HEK293 (cell line): ENCODE results near the gene ADAMTSL4.

Experiments
- CTCF ChIA-PET: fragments of 350-600 bp; formaldehyde crosslinking; extraction: SDS; loops from one replicate; lab custom pipeline; 2021; ENCODE audit warnings: antibody characterized with exemption; lab: Yijun Ruan, JAX
- POLR2A ChIA-PET: fragments of 300-600 bp; formaldehyde crosslinking; extraction: SDS; loops from one replicate; lab custom pipeline; 2020; ENCODE audit warnings: antibody characterized with exemption, inconsistent platforms; lab: Yijun Ruan, JAX
- H3K27ac ChIP-seq: fragments of 200-500 bp; sonication (Bioruptor generic); 2 replicates; pipeline ENCODE4 v1.5.1; 2014; ENCODE audit warnings: low read depth, low read length, control low read depth, inconsistent platforms; ENCODE audit errors: extremely low read depth
- H3K36me3 ChIP-seq, 2 experiments: fragments of 200-500 bp in 1 of 2; sonication (Bioruptor generic) in 1 of 2; 1 replicate in 1 of 2; 2 replicates in 1 of 2; pipeline ENCODE4 v1.5.1; 2014 to 2017; ENCODE audit warnings: inconsistent platforms in 2 of 2, low read length in 2 of 2; ENCODE audit not compliant: control insufficient read depth in 2 of 2, insufficient read depth in 1 of 2
- H3K4me1 ChIP-seq: fragments of 200-500 bp; sonication (Bioruptor generic); 2 replicates; pipeline ENCODE4 v1.5.1; 2014; ENCODE audit warnings: mild to moderate bottlenecking, low read length, inconsistent platforms; ENCODE audit not compliant: control insufficient read depth, insufficient read depth
- H3K4me3 ChIP-seq: 2 replicates; pipeline ENCODE4 v1.5.1; 2011; ENCODE audit warnings: low read depth, mild to moderate bottlenecking, control low read depth, low read length, moderate library complexity
- H3K9me3 ChIP-seq: fragments of 200-500 bp; sonication (Bioruptor generic); 2 replicates; pipeline ENCODE4 v1.5.1; 2014; ENCODE audit warnings: low read depth, low read length, inconsistent platforms; ENCODE audit not compliant: control insufficient read depth, insufficient read depth
- BCL11A ChIP-seq: fragments of 450-650 bp; formaldehyde crosslinking; IDR thresholded peaks from 2 replicates; pipeline ENCODE4 v1.5.1; 2016; ENCODE audit warnings: low read depth, missing biosample characterization, missing genetic modification characterization
- GLIS1 ChIP-seq: fragments of 450-650 bp; formaldehyde crosslinking; IDR thresholded peaks from 2 replicates; pipeline ENCODE4 v1.5.1; 2016; ENCODE audit warnings: missing biosample characterization, missing genetic modification characterization
- PRDM10 ChIP-seq: fragments of 450-650 bp; formaldehyde crosslinking; IDR thresholded peaks from 2 replicates; pipeline ENCODE4 v1.5.1; 2016; ENCODE audit warnings: missing biosample characterization, missing genetic modification characterization
- REPIN1 ChIP-seq: fragments of 450-650 bp; formaldehyde crosslinking; IDR thresholded peaks from 2 replicates; pipeline ENCODE4 v1.5.1; 2017; ENCODE audit warnings: missing biosample characterization, missing genetic modification characterization, low read depth
- SALL2 ChIP-seq: fragments of 450-650 bp; formaldehyde crosslinking; IDR thresholded peaks from 2 replicates; pipeline ENCODE4 v1.5.0; 2017; ENCODE audit warnings: missing biosample characterization, mild to moderate bottlenecking, missing genetic modification characterization, borderline replicate concordance
- ZBTB21 ChIP-seq: fragments of 450-650 bp; formaldehyde crosslinking; IDR thresholded peaks from 2 replicates; pipeline ENCODE4 v1.5.1; 2017; ENCODE audit warnings: missing biosample characterization, missing genetic modification characterization
- ZBTB7A ChIP-seq: fragments of 450-650 bp; formaldehyde crosslinking; IDR thresholded peaks from 2 replicates; pipeline ENCODE4 v1.5.1; 2016; ENCODE audit warnings: low read depth, missing biosample characterization, missing genetic modification characterization
- ZIC2 ChIP-seq: fragments of 450-650 bp; formaldehyde crosslinking; IDR thresholded peaks from 2 replicates; pipeline ENCODE4 v1.5.1; 2016; ENCODE audit warnings: missing biosample characterization, missing genetic modification characterization
- ZNF239 ChIP-seq: fragments of 450-650 bp; formaldehyde crosslinking; IDR thresholded peaks from 2 replicates; pipeline ENCODE4 v1.5.1; 2016; ENCODE audit warnings: missing biosample characterization, missing genetic modification characterization
- ZNF558 ChIP-seq: fragments of 450-650 bp; formaldehyde crosslinking; IDR thresholded peaks from 2 replicates; pipeline ENCODE4 v1.5.1; 2016; ENCODE audit warnings: missing biosample characterization, missing genetic modification characterization
- ZNF600 ChIP-seq: fragments of 450-650 bp; formaldehyde crosslinking; IDR thresholded peaks from 2 replicates; pipeline ENCODE4 v1.5.1; 2016; ENCODE audit warnings: missing biosample characterization, missing genetic modification characterization
- ZNF670 ChIP-seq: fragments of 450-650 bp; formaldehyde crosslinking; IDR thresholded peaks from 2 replicates; pipeline ENCODE4 v1.5.1; 2016; ENCODE audit warnings: missing biosample characterization, missing genetic modification characterization, low read depth
- ZSCAN23 ChIP-seq: fragments of 450-650 bp; formaldehyde crosslinking; IDR thresholded peaks from 2 replicates; pipeline ENCODE4 v1.5.1; 2016; ENCODE audit warnings: missing biosample characterization, missing genetic modification characterization
- ZXDB ChIP-seq: fragments of 450-650 bp; formaldehyde crosslinking; IDR thresholded peaks from 2 replicates; pipeline ENCODE4 v1.5.1; 2016; ENCODE audit warnings: missing biosample characterization, missing genetic modification characterization
- TF ChIP-seq, protein P1 (sequence below): fragments of 450-650 bp; formaldehyde crosslinking; IDR thresholded peaks from 2 replicates; pipeline ENCODE4 v1.5.1; 2016; ENCODE audit warnings: missing biosample characterization, missing genetic modification characterization

Gene ADAMTSL4

DNA sequence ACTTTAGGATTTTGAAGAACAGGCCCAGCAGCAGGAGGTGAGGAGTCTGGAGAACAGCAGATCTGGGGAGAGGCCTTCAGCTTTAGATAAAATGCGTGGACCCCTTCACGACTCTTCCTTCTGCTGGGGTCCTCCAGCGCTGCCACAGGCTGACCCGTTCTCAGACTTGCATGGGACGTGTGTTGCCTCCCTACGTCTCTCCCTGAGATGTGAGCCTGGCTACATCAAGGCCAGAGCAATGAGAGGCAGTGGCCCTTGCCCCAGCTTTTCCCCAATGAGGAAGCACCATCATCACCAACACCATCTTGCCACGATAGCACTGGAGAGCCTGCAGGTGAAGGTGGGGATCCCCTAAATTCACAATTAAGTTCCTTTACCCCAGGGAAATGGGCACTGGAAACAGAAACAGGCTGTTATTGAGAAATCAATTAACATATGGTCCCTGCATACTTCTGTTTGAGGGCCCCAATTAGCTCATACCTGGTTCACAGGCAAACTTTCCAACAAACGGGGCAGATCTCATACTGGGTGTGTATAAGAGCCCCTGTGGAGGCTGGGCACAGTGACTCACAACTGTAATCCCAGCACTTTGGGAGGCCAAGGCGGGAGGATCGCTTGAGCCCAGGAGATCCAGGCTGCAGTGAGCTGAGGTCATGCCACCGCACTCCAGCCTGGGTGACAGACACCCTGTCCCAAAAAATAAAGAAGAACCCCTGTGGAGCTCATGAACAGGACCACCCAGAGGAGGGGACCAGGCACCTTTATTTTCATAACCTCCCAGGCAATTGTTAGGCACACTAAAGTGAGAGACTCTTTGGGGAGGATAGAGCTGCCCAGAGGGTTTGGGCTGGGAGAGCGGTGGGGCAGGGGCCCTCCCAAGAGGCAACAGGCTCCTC is 12.1 kb upstream of the ADAMTSL4 start (continued):
- TF ChIP-seq, protein P1, sequence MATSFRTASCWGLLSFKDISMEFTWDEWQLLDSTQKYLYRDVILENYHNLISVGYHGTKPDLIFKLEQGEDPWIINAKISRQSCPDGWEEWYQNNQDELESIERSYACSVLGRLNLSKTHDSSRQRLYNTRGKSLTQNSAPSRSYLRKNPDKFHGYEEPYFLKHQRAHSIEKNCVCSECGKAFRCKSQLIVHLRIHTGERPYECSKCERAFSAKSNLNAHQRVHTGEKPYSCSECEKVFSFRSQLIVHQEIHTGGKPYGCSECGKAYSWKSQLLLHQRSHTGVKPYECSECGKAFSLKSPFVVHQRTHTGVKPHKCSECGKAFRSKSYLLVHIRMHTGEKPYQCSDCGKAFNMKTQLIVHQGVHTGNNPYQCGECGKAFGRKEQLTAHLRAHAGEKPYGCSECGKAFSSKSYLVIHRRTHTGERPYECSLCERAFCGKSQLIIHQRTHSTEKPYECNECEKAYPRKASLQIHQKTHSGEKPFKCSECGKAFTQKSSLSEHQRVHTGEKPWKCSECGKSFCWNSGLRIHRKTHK (tag by site-specific recombination): no peak
- TF ChIP-seq ZBTB7A (tag by site-specific recombination) (no peak), BCL11A (tag by site-specific recombination) (no peak), ZIC2 (peak; percentile 92), ZXDB (no peak), ZNF558 (tag by site-specific recombination) (no peak), ZNF239 (tag by site-specific recombination) (no peak), SALL2 (tag by site-specific recombination) (no peak), ZBTB21 (0 out of 2 replicates have a peak, but pooled peaks have one; percentile 23), GLIS1 (tag by site-specific recombination) (peak; percentile 94), ZNF670 (tag by site-specific recombination) (no peak)

DNA sequence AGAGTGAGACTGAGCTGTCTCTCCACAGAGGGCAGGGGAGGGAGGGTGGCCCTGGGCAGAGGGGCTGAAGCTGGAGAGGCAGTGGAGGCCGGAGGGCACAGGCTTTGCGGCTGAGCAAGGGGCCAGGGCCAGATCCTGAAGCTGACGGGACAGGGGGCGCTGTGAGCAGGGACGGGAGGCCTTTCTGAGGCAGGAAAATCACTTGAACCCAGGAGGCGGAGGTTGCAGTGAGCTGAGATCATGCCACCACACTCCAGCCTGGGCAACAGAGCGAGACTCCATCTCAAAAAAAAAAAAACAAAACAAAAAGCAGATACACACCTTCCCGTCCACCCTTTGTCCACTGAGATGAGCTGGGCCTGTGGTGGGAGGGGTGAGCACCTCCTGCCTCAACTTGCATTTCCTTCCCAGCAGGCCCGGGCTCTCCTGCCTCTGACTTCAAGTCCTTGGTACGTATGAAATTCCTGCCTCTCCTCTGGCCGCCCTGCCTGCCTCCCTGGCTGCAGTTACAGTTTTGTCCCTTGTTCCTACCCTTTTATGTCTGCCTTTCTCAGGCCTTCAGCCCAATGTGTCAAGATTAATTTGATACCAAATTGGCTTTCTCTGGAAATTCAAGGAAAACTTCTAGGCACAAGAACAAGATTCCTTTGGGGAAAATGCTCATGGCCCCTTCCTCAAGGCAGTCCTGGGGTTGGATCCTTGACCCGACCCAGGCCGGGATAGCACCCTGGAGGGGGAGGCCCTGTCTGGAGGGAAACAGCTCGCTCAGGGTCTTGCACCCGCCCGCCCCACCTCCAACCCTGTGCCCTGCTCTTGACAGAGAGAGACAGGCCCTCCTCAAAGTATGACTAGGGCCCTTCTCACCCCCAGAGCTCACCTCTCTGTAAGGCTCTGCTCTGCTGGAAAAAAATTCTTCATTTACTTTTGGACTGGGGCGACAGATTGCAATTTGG is 11.2 kb upstream of the ADAMTSL4 start:
- H3K9me3 ChIP-seq: no peaks in the 10 kb centered on the region
- no peaks in the 10 kb centered on the region for H3K4me1 ChIP-seq
- TF ChIP-seq PRDM10: peak; percentile 35
- no peak for TF ChIP-seq REPIN1 (tag by site-specific recombination)
- no peak for TF ChIP-seq ZSCAN23 (tag by site-specific recombination)
- TF ChIP-seq ZNF600 (tag by site-specific recombination): peak; percentile 29; the same call in 1 of the 2 replicates
- TF ChIP-seq, all 188 proteins: peak for 2
- Histone ChIP-seq H3K27ac (no peak overlapping the region), H3K4me3 (no peak overlapping the region), H3K36me3 (no peaks in the 10 kb centered on the region)
- ChIA-PET POLR2A (interaction anchor here (0.7 to 2.0 kb wide), 5 partner anchors 11 to 288 kb away, joined by 3 to 8 read pairs (median 3); partner anchors contain the start of genes FALEC and MCL1), CTCF (interaction anchor here (0.6 to 8.5 kb wide), 5 partner anchors 11 to 124 kb away, joined by 3 to 54 read pairs (median 3); no protein-coding TSS in a partner anchor)
